Stimulated activated CD8-positive, alpha-beta memory T cell treated with anti-CD3 and anti-CD28 coated beads, Interleukin-2, amount 100 ng/mL, for 48 hours (primary cell): ENCODE measurements around the gene ZNF783.
"Not testable (repeated sequence)": the region's sequence is repeated elsewhere in the genome, so short reads cannot be mapped to it uniquely, and the experiment has no call there.

Source experiments
- DNase-seq, 2 donors: peaks; one replicate each; pipeline ENCODE4 v3.0.0-alpha.2; 2020; ENCODE audit warnings: low read depth in 2 of 2

ZNF783 gene

DNA sequence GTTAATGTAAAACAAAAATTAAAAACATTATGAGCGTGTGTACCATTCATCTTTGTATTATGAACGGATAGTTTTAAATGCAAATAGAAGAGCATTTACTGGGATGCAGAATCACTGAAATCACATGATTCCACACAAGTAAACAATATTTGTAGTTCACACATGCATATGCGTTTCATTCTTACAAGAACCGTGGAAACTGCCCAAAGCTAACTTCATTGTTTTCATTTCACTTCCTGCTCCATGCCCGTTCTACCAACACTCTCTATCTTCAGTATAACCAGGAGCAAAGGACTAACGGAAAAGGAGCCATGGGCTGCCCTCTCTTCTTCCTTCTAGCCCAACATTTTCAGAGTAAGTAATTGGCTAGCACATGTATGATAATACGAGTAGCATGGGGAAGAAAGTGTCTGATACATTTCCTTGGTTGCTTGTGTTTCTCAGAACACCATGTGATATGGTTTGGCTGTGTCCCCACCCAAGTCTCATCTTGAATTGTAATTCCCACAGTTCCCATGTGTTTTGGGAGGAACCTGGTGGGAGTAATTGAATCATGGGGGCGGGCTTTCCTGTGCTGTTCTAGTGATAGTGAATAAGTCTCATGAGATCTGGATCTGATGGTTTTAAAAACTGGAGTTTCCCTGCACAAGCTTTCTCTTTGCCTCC lies 38.8 kb downstream of the ZNF783 start:
- DNase-seq: no peak

DNA sequence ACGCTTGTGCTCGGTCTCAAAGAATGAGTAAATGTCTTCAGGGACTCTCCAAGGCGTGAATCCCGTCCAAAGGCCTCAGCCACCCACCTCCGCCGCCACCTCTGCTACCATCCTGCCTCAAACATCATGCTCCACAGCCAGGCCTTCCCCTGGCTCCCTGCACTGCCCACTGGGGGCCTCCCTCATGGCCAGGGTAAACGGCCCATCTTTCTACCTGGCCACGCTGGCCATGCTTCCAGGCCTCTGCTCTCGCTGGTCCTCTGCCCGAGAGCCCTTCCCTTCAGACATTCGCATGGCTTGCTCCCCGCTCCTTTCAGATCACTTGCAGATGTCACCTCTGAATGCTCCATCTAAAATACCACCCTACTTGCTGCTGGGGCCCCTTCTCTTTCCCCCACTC lies 40.2 kb downstream of the ZNF783 start:
- DNase-seq: no peak

DNA sequence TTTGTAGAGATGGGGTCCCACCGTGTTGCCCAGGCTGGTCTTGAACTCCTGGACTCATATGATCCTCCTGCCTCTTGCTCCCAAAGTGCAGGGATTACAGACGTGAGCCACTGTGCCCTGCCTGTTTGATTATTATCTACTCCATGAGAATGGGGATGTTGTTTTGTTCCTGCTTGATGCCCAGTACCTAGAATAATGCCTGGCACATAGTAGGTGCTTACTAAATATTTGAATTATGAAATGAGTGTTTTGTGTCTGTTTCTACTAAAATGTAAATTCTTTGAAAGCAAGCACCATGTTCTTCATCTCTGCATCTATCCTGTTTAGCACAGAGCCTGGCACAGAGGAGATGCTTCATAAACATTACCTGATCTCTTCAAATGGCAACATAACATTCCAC lies 40.9 kb downstream of the ZNF783 start:
- no peak for DNase-seq

DNA sequence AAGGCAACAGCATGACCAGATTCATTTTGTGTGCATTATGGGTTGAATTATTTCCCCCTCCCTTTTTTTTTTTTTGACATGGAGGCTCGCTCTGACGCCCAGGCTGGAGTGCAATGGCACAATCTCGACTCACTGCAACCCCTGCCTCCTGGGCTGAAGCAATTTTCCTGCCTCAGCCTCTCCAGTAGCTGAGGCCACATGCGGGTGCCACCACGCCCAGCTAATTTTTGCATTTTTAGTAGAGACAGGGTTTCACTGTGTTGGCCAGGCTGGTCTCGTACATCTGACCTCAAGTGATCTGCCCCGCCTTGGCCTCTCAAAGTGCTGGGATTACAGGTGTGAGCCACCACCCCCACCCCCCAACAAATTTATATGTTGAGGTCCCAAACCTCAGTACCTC lies 42.0 kb downstream of the ZNF783 start:
- DNase-seq: no peak

DNA sequence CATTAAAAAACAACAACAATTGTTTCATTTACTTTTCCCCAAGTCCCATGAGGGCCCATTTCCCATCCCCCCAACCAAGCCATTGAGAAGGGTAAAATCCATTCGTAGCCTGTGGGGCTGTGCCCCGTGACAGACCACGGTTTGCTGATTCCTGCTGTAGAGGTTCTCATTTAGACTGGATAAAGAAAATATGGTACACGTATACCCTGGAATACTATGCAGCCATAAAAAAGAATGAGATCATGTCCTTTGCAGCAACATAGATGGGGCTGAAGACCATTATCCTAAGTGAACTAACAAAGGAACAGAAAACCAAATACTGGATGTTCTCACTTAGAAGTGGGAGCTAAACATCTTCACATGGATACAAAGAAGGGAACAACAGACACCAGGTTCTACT lies 44.9 kb downstream of the ZNF783 start:
- no peak for DNase-seq

DNA sequence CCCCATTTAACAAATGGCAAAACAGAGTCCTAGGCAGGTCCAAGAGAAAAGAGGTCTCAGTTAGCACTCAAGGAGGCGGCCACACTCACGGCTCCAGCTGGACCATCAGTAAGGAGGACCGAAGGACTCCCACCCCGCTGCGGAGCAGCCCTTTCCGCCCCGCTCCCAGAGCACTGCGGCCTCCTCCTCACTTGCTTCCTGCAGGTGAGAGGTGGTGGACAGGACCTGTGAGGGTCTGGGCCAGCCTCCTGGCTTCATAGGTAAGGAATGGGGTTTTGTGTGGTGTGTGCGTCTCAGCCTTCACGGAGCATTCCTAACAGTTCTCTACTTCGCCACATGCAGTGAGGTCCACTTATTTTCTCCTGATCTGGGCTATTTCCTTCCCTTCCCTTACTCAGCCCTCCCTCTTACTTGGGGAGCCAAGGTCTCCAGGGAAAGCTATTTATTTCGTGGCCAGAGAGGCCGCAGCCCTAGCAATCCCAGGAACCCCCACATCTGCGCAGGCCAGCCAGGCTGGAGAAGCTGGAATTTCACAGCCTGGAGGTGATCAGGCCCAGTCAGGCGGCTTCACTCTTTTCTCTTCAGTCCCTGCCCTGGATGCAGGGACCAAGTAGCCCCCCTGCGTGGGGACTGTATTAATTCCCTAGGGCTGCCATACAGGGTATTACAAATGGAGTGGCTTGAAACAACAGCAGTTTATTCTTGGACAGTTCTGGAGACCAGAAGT lies 45.9 kb downstream of the ZNF783 start:
- no peak for DNase-seq

DNA sequence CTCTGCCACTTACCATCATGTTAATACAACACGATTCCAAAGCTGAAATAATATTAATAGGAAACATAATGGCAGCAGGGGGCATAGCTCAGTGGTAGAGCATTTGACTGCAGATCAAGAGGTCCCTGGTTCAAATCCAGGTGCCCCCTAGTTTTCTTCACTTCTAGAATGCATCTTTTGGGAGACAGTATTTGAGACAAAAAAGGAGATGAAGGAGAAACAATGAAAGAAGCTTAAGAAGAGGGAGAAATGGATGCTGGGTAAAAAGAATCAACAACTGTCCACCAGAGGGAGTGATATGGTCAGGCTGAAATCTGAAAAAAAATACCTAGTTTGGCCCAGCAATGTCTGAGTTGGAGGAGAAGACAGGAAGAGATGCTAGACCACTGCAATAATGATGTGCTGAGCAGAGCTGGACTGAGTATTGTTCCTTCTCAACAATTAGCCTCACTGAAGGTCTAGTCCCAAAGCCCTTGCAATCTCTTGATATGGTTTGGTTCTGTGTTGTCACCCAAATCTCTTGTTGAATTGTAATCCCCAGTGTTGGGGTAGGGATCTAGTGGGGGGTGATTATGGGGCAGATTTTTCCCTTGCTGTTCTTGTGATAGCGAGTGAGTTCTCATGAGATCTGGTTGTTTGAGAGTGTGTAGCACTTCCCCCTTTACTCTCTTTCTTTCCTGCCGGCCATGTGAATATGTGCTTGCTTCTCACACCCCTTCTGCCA lies 48.3 kb downstream of the ZNF783 start:
- no peak for DNase-seq

DNA sequence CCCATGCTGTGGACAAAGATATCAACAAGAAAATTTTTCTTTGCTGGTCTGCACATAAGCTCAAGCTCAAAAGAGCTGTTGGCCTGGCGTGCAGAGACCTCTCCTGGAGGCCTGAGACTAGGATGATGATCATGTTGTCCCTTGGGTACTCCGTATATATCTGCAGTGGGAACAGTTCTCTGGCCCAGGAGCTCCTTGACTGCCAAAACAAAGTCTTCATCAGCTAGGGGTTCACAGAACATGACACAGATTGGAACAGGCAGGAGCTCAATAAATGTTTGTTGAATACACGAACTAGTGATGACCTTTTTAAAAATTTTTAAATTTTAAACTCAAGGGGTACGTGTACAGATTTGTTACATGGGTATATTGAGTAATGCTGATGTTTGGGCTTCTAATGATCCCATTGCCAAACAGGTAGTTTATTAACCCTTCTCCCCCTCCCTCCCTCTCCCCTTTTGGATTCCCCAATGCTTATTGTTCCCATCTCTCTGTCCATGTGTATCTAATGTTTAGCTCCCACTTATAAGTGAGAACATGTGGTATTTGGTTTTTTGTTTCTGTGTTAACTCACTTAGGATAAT lies 49.1 kb downstream of the ZNF783 start:
- DNase-seq: no peak

DNA sequence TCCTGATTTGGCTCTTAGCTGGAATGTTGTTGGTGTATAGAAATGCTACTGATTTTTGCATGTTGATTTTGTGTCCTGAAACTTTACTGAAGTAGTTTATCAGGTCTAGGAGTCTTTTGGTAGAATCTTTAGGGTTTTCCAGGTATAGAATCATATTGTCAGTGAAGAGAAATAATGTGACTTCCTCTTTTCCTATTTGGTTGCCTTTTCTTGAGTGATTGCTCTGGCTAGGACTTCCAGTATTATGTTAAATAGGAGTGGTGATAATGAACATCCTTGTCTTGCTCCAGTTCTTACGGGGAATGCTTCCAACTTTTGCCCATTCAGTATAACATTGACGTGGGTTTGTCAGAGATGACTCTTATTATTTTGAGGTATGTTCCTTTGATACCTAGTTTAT lies 52.0 kb downstream of the ZNF783 start:
- no peak for DNase-seq

DNA sequence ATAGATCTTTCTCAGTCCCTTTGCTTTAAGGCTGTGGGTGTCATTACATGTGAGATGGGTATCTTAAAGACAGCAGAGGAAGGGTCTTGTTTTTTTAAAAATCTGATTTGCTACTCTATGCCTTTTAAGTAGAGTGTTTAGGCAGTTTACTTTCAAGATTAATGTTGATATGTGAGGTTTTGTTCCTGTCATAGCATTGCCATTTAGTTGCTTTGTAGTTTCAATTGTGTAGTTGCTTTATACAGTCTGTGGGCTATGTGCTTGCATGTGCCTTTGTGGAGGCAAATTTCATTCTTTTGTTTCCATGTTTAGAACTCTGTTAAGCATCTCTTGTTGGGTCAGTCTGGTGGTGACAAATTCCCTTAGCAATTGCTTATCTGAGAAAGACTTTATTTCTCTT lies 54.6 kb downstream of the ZNF783 start:
- no peak for DNase-seq

DNA sequence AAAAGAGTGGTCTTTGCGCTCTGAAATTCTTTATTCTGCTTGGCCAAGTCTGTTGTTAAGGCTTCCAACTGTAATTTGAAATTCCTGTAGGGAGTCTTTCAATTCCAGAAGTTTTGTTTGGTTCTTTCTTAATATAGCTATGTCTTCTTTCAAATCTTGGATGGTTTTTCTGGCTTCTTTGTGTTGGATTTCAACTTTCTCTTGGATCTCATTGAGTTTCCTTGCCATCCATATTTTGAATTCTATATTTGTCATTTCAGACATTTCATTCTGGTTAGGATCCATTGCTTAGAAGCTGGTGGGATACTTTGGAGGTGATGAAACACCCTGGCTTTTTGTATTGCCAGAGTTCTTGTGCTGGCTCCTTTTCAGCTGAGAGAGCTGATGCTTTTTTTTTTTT lies 55.5 kb downstream of the ZNF783 start:
- DNase-seq: no peak

DNA sequence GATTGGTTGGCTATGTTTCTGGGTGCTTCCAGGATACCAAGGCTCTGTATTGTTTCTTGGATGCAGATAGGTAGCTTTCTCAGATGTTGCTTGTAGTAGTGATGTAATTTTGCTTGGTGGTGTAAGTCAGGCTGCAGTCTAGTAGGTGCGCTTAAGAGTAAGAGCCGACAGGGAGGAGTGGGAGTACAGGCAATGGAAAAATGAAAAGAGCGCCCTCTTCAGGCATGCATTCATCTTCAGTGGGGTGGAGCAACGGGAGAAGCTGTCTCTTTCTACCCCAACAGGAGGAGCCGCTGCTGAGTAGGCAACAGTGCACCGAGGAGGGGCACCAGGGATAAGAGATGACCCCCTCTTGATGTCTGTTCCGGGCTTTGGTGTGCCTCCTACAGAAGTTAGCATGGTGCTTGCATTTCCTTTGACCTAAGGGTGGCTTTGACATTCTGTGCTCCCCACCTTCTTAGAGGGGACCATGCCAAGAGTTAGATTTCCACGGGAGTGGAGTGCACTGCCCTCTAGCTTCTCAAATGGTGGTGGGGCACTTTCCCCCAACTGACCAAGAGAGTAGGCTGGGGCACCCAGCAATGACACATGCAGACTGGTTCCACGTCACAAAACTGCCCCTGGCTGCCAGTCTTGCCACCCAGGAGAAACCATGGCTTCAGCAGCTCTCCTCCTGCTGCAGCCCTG lies 56.1 kb downstream of the ZNF783 start:
- no peak for DNase-seq

DNA sequence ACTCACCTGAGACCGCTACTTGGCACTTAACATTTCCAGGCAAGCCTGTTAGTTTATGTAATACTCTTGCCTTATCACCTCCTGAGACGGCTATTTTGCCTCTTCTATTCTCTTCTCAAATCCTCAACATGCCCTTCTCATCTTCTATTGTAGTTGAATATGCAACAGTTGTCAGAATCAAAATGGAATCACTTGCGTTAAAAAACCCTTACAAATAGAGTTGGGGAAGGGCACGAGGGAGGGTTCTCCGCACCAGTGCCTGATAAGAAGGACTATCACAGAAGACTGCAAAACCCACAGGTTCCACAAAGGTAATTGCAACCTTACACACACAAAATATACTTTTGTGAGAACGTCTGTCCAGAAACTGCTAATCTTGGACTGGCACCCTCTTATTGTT lies 57.4 kb downstream of the ZNF783 start:
- no peak for DNase-seq

DNA sequence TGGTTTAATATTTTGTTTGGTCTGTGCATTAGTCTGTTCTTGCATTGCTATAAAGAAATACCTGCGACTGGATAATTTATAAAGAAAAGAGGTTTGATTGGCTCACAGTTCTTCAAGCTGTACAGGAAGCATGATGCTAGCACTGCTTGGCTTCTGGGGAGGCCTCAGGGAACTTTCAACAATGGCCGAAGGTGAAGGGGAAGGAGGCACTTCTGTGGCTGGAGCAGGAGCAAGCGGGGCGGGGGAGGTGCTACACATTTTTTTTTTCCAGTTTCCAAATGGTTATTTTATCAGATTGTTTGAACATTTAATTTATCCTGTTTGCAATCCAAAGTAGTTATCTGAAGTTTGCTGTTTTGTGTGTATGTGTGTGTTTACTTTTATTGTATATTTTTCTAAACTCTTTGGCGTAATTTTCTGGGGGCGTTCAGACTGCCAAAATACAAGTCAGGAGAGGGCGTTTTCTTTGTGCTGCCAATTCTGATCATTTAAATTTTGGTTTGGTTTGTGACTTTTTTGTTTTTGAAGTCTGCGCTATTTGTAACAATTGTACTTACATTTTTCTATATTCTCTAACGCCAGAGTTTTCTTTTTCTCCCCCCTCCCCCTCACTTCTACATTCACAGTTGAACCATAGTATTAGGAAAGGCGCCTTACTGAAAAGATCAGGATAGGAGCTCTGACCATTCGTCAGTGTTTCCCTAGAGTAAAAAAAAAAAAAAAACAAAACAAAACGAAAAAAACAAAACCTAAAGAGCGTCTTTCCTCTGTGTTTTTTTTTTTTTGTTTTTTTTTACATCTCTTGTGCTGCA lies 58.5 kb downstream of the ZNF783 start:
- no peak for DNase-seq

DNA sequence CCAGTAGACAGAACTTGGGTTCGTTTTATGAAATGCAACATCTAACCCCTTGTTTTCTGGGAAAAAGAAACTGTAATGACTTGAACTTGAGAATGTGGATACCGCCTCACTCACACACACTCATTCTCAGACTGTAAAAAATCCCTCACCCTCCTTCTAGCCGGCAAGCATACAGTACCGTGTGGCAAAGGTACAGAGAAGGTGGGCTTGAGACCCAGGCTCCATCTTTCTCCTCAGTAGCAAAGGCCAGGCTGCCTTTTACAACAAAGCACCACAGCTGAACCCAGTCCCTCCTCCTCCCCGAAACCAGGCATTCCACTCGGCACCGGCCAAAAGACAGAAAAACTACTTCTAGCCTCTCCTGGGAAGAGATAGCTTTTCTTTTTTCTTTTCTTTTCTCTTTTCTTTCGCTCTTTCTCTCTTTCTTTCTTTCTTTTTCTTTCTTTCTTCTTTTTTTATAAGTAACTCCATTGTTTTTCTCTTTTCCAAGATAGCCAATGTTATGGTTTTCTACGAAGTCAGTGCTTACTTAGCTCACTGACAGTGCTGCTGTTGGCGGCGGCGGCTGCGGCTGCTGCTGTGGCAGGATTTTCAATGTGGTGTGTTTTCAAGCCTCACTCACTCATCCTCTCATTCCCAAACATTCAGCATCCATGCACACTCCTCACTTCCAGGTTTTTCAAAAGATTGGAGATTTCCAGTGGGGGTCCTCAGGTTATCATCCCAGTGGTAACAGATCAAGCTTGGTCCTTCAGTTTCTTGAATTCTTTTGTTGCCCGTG lies 59.3 kb downstream of the ZNF783 start:
- DNase-seq: not testable (repeated sequence)

DNA sequence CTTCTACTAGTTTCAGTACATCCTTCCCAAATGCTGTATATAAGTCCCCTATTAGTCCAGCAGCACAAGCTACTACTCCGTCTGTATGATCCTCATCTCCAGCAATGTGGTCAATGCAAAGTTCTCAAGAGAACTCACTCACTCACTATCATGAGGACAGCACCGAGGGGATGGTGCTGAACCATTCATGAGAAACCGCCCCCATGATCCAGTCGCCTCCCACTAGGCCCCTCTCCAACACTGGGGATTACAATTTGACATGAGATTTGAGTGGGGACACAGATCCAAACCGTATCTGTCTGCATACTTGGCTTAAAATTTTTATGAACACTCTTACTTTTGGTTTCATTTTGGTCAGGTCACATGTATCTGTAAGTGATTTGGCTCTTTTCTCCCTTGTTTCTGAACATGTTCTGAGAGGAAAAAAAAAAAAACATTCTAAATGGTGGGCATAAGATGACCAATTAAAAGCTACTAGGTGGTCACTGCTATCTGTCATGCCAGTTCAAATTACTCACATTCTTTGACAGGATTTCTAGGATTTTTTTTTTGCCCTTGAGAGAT lies 60.1 kb downstream of the ZNF783 start:
- DNase-seq: no peak

DNA sequence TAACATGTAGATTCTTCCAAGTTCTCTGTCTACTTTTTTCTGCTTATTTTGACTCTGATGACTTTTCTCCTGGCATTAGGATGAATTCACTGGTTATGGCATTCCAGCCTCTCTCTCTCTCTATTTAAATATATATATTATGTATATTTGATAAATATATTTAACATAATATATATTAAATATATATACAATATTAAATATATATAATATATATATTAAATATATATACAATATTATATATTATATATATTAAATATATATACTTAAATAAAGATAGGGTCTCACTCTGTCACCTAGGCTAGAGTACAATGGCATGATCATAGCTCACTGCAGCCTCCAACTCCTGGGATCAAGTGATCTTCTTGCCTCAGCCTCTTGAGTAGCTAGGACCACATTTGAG lies 60.7 kb downstream of the ZNF783 start:
- DNase-seq: no peak

DNA sequence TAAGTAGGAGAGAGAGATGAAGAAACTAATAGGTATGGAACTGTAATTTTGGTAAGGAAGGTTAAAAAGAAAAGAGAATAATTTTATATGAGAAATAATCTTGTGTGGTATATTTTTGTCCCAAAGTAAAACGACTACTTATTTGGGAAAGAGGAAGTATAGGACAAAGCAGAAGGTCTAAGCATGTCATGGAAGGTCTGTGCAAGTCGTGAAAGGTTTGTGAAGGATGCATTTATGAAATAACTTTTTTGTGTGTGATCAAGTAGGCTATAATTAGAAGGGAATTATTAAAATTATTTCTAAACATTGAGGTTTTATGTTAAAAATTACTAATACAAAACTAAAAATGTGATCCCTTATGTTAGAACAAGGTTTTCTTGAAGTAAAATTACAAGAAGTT lies 63.3 kb downstream of the ZNF783 start:
- no peak for DNase-seq

DNA sequence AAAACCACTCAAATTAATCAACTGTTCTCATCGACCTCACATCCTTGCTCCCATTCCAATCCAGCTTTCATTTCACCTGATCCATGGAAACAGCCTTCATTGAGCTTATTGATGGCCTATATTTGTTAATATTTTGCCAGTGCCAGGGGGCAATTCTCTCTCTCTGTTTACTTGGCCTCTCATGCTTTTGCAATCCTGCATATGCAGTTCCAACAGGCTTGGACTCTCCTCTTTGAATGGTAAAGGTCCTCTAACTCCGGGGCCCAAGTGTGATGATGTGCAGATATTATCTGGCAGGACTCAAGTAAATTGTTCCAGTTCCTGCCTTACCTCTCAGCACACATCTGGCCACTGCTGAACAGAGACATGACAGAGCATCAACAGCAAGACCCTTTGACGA lies 67.3 kb downstream of the ZNF783 start:
- DNase-seq: no peak

DNA sequence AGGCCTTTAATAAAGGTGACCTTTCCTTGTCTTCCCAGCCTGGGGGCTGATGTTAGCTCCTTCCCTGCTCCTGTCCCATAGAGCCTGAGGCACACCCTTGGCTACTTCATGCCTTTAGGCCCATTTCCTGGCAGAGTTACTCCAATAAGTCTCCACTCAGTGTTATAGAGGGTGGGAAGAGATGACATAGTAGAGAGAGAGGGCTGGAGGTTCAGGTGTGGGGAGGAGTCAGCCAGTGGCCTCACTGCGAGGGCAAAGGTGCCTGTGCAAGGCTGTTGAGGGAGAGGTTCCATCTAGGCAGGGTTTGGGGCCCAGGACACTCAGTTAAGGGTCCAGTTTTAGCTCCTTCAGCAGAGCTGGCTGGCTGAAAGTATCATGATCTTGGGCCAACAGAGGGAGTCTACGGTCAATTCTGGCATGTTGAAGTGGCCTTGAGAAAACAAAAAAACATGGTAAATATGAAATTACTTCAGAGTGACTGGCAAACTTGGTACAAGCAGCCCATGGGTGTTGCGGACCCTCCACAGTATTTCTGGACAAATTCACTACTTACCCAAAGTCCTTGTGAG lies 67.9 kb downstream of the ZNF783 start:
- DNase-seq: no peak
